Endodermal cell (in vitro differentiated cells): ENCODE measurements around the gene ACTN4. TPM values are rescaled to one million over a fixed set of nuclear protein-coding genes. Genes with fewer than 3 reads are reported as not detected.

ENCODE experiments used
- DNase-seq: peaks from one replicate; pipeline ENCODE4 v3.0.0-alpha.2; 2017
- H3K27ac ChIP-seq: 2 replicates; pipeline ENCODE4 v1.5.1; 2013; ENCODE audit warnings: mild to moderate bottlenecking, low read depth, low read length, moderate library complexity
- H3K27me3 ChIP-seq: 2 replicates; pipeline ENCODE4 v1.6.1; 2013; ENCODE audit warnings: mild to moderate bottlenecking, low read length, moderate library complexity; ENCODE audit not compliant: insufficient read depth, control insufficient read depth, poor library complexity, severe bottlenecking
- H3K36me3 ChIP-seq: 2 replicates; pipeline ENCODE4 v1.7.0; 2013; ENCODE audit warnings: mild to moderate bottlenecking, low read length, moderate library complexity; ENCODE audit not compliant: control insufficient read depth, insufficient read depth
- H3K4me1 ChIP-seq: one replicate; pipeline ENCODE4 v1.7.0; 2013; ENCODE audit warnings: low read length; ENCODE audit not compliant: control insufficient read depth, insufficient read depth
- H3K4me3 ChIP-seq: 2 replicates; pipeline ENCODE4 v1.5.1; 2013; ENCODE audit warnings: mild to moderate bottlenecking, low read length, moderate library complexity
- H3K9ac ChIP-seq: 2 replicates; pipeline ENCODE4 v1.6.1; 2013; ENCODE audit warnings: mild to moderate bottlenecking, low read length, moderate library complexity; ENCODE audit not compliant: poor library complexity, severe bottlenecking; ENCODE audit errors: extremely low read depth
- H3K9me3 ChIP-seq: 2 replicates; pipeline ENCODE4 v1.6.1; 2013; ENCODE audit warnings: mild to moderate bottlenecking, low read length, moderate library complexity; ENCODE audit not compliant: control insufficient read depth
- H3K27ac Mint-ChIP-seq: 2 replicates; pipeline ENCODE4 v1.8.0; 2020; ENCODE audit warnings: mixed read lengths
- H3K27me3 Mint-ChIP-seq: 2 replicates; pipeline ENCODE4 v1.8.0; 2021; ENCODE audit warnings: mild to moderate bottlenecking, mixed read lengths; ENCODE audit not compliant: insufficient read depth
- H3K36me3 Mint-ChIP-seq: 2 replicates; pipeline ENCODE4 v1.8.0; 2020; ENCODE audit warnings: low read depth, mixed read lengths
- H3K4me1 Mint-ChIP-seq: 2 replicates; pipeline ENCODE4 v1.8.0; 2020; ENCODE audit warnings: mixed read lengths
- H3K4me3 Mint-ChIP-seq: 2 replicates; pipeline ENCODE4 v1.8.0; 2020; ENCODE audit warnings: mild to moderate bottlenecking, moderate library complexity, mixed read lengths
- H3K9me3 Mint-ChIP-seq: 2 replicates; pipeline ENCODE4 v1.8.0; 2020; ENCODE audit warnings: mild to moderate bottlenecking, mixed read lengths
- CTCF ChIP-seq: fragments of 200-600 bp; sonication (generic); conservative IDR thresholded peaks from 2 replicates; pipeline ENCODE4 v1.5.0; 2021; ENCODE audit warnings: antibody characterized with exemption, mild to moderate bottlenecking
- WGBS, 2 experiments: methylation state at CpG; one replicate each; pipeline versions ENCODE4 v1.1.5 to v1.1.7; 2013; ENCODE audit warnings: missing lambda C conversion rate in 2 of 2, mixed read lengths in 1 of 2; ENCODE audit not compliant: insufficient coverage in 1 of 2, insufficient read length in 1 of 2; 5-methylcytosine and 5-hydroxymethylcytosine counted together
- total RNA-seq, 2 donors: library from RNA; stranded (reverse); fragmentation: NEBNext Ultra II Directional in 1 of 2; extraction: Animal tissue kit (Norgen Biotek cat#: 25700) in 1 of 2; gene quantifications; 2 replicates in 1 of 2; 3 replicates in 1 of 2; pipeline ENCODE4 v1.2.1, GENCODE V29; 2021

Gene ACTN4
- total RNA-seq, 2 donors from 2014 or later: 378 to 437 TPM

- TF ChIP-seq CTCF: no peak
- Histone ChIP-seq H3K9ac (no peak overlapping the region), H3K27ac (no peak overlapping the region), H3K36me3 (no peaks in the 10 kb centered on the region), H3K4me1 (no peaks in the 10 kb centered on the region), H3K4me3 (no peak overlapping the region), H3K9me3 (no peaks in the 10 kb centered on the region), H3K27me3 (no peaks in the 10 kb centered on the region)
- WGBS, 2 experiments: 90 to 100% methylated on average over 2 of the region's 2 CpGs
- H3K27me3 Mint-ChIP-seq: peaks cover 7% of the 10 kb centered on the region
- no peak overlapping the region for H3K4me3 Mint-ChIP-seq
- peaks cover 2% of the 10 kb centered on the region for H3K4me1 Mint-ChIP-seq
- H3K27ac Mint-ChIP-seq: no peak overlapping the region
- H3K9me3 Mint-ChIP-seq: peaks cover 2% of the 10 kb centered on the region
- DNase-seq: no peak
- peaks cover 8% of the 10 kb centered on the region for H3K36me3 Mint-ChIP-seq
These were observed 93.5 kb downstream of the ACTN4 start for GRCh38 chr19:38740932-38741331.

GRCh38 chr19:38741670-38742069 lies 94.2 kb downstream of the ACTN4 start:
- H3K27me3 ChIP-seq: no peaks in the 10 kb centered on the region
- H3K9ac ChIP-seq: no peak overlapping the region
- H3K4me1 ChIP-seq: no peaks in the 10 kb centered on the region
- Mint-ChIP-seq H3K4me1 (peaks cover 2% of the 10 kb centered on the region), H3K36me3 (peaks cover 8% of the 10 kb centered on the region), H3K9me3 (peaks cover 2% of the 10 kb centered on the region), H3K27ac (no peak overlapping the region), H3K27me3 (peaks cover 7% of the 10 kb centered on the region), H3K4me3 (no peak overlapping the region)
- WGBS, 2 experiments: 95 to 98% methylated on average over 15 of the region's 15 CpGs
- no peak overlapping the region for H3K27ac ChIP-seq
- no peaks in the 10 kb centered on the region for H3K9me3 ChIP-seq
- no peaks in the 10 kb centered on the region for H3K36me3 ChIP-seq
- TF ChIP-seq CTCF: no peak
- no peak overlapping the region for H3K4me3 ChIP-seq
- no peak for DNase-seq

GRCh38 chr19:38742296-38742695 lies 94.8 kb downstream of the ACTN4 start:
- no peak overlapping the region for H3K4me3 ChIP-seq
- Mint-ChIP-seq H3K4me1 (peaks cover 2% of the 10 kb centered on the region), H3K4me3 (no peak overlapping the region), H3K27me3 (peaks cover 9% of the 10 kb centered on the region), H3K9me3 (peaks cover 2% of the 10 kb centered on the region), H3K36me3 (peaks cover 8% of the 10 kb centered on the region), H3K27ac (no peak overlapping the region)
- H3K27ac ChIP-seq: no peak overlapping the region
- DNase-seq: no peak
- no peaks in the 10 kb centered on the region for H3K4me1 ChIP-seq
- H3K27me3 ChIP-seq: no peaks in the 10 kb centered on the region
- no peak for TF ChIP-seq CTCF
- no peak overlapping the region for H3K9ac ChIP-seq
- 95% methylated on average over 5 to 9 of the region's 9 CpGs for WGBS, 2 experiments
- H3K9me3 ChIP-seq: no peaks in the 10 kb centered on the region
- no peaks in the 10 kb centered on the region for H3K36me3 ChIP-seq
